ENCODE results near the gene UNC93A.

DNA sequence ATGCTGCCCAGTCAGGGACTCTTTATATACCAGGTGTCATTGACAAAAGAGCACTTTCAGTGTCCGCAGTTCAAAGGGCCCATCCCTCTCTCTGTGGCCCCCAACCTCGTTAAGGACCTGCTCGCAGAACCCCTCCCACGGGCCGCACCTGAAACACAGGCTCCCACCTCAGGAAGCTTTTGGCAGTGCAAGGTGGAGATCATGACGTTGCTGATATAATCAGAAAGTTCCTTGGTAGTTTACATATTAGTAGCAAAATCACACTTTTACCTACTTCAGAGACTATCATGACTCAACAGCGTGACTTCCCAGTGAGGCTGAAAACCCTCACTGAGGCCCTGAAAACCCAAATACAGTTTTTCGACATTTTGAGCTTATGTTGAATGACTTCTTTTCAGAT is 37.9 kb downstream of the UNC93A start:
- TF ChIP-seq POLR2A (IDR thresholded peaks at IDR 0.05; ENCODE audit: low read depth, low read length) (no peak), CTCF (IDR thresholded peaks at IDR 0.05; ENCODE audit: extremely low read depth in 1 of 2, insufficient read depth in 1 of 2, low read depth in 1 of 2, low read length in 2 of 2) (no peak), EZH2 (IDR thresholded peaks at IDR 0.05; ENCODE audit: borderline replicate concordance, low read depth, low read length, severe bottlenecking) (no peak), JUN (IDR thresholded peaks at IDR 0.05; ENCODE audit: borderline replicate concordance, insufficient read depth, insufficient read length, low read depth) (no peak), FOS (IDR thresholded peaks at IDR 0.05; ENCODE audit: borderline replicate concordance, insufficient read depth, low read length) (no peak), POLR2AphosphoS5 (IDR thresholded peaks at IDR 0.05; ENCODE audit: insufficient read depth, low read depth, low read length) (no peak), GATA2 (IDR thresholded peaks at IDR 0.05; ENCODE audit: insufficient read depth, insufficient read length, low read depth, low read length) (no peak), MYC (IDR thresholded peaks at IDR 0.05; ENCODE audit: low read depth, low read length) (no peak)
- TF ChIP-seq, protein P1, sequence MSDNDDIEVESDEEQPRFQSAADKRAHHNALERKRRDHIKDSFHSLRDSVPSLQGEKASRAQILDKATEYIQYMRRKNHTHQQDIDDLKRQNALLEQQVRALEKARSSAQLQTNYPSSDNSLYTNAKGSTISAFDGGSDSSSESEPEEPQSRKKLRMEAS (IDR thresholded peaks at IDR 0.05; ENCODE audit: insufficient read depth, insufficient read length): no peak
